ENCODE data around the gene COIL.

Gene COIL

GRCh38 chr17:56937687-56938086 is 23.2 kb downstream of the COIL start:
- no peak for DNase-seq (ENCODE audit: low read depth, low spot score)
- H3K27ac ChIP-seq: peak overlapping the region; percentile 52

GRCh38 chr17:56936697-56937322 is 24.0 kb downstream of the COIL start:
- H3K27ac ChIP-seq: peak overlapping the region; percentile 52
- peak; percentile 56 for DNase-seq (ENCODE audit: low read depth, low spot score)

GRCh38 chr17:56935461-56935860 is 25.4 kb downstream of the COIL start:
- H3K27ac ChIP-seq: no peak overlapping the region
- no peak for DNase-seq (ENCODE audit: low read depth, low spot score)

- peak; percentile 73 for DNase-seq (ENCODE audit: low read depth, low spot score)
- peak overlapping the region; percentile 24 for H3K27ac ChIP-seq
Measured at GRCh38 chr17:56934280-56934679, 26.6 kb downstream of the COIL start.

- no peak for DNase-seq (ENCODE audit: low read depth, low spot score)
- peak overlapping the region; percentile 24 for H3K27ac ChIP-seq
Measured at GRCh38 chr17:56933868-56934267, 27.0 kb downstream of the COIL start.

GRCh38 chr17:56933151-56933745 is 27.6 kb downstream of the COIL start:
- no peak overlapping the region for H3K27ac ChIP-seq
- no peak for DNase-seq (ENCODE audit: low read depth, low spot score)

- no peak for DNase-seq (ENCODE audit: low read depth, low spot score)
- no peak overlapping the region for H3K27ac ChIP-seq
Measured at GRCh38 chr17:56930739-56931337, 30.0 kb downstream of the COIL start.

GRCh38 chr17:56929362-56929969 is 31.4 kb downstream of the COIL start:
- no peak for DNase-seq (ENCODE audit: low read depth, low spot score)
- H3K27ac ChIP-seq: no peak overlapping the region

GRCh38 chr17:56928586-56928985 is 32.3 kb downstream of the COIL start:
- DNase-seq (ENCODE audit: low read depth, low spot score): no peak
- H3K27ac ChIP-seq: no peak overlapping the region

GRCh38 chr17:56926704-56927103 is 34.1 kb downstream of the COIL start:
- DNase-seq (ENCODE audit: low read depth, low spot score): no peak
- H3K27ac ChIP-seq: no peak overlapping the region

- no peak for DNase-seq (ENCODE audit: low read depth, low spot score)
- no peak overlapping the region for H3K27ac ChIP-seq
Measured at GRCh38 chr17:56926270-56926669, 34.6 kb downstream of the COIL start.

- H3K27ac ChIP-seq: no peak overlapping the region
- DNase-seq (ENCODE audit: low read depth, low spot score): no peak
Measured at GRCh38 chr17:56925088-56925487, 35.8 kb downstream of the COIL start.

- DNase-seq (ENCODE audit: low read depth, low spot score): no peak
- H3K27ac ChIP-seq: peak overlapping the region; percentile 49
Measured at GRCh38 chr17:56919717-56920116, 41.1 kb downstream of the COIL start.

GRCh38 chr17:56918916-56919315 is 41.9 kb downstream of the COIL start:
- peak overlapping the region; percentile 49 for H3K27ac ChIP-seq
- DNase-seq (ENCODE audit: low read depth, low spot score): no peak

GRCh38 chr17:56917559-56918296 is 43.1 kb downstream of the COIL start:
- DNase-seq (ENCODE audit: low read depth, low spot score): no peak
- peak overlapping the region; percentile 99 for H3K27ac ChIP-seq

GRCh38 chr17:56914581-56915273 is 46.1 kb downstream of the COIL start:
- DNase-seq (ENCODE audit: low read depth, low spot score): no peak
- peak overlapping the region; percentile 99 for H3K27ac ChIP-seq

- H3K27ac ChIP-seq: peak within 1 kb of the TSS; percentile 99
- DNase-seq (ENCODE audit: low read depth, low spot score): peak; percentile 59
Measured at GRCh38 chr17:56913867-56914580, 46.8 kb downstream of the COIL start, which contains the start of gene TRIM25. Gene TRIM25 (minus strand): TSS chr17:56914049. CDS start chr17:56913988, 61 bp downstream.

- DNase-seq (ENCODE audit: low read depth, low spot score): no peak
- peak overlapping the region; percentile 99 for H3K27ac ChIP-seq
Measured at GRCh38 chr17:56913353-56913866, 47.4 kb downstream of the COIL start.

GRCh38 chr17:56913000-56913311 is 47.9 kb downstream of the COIL start:
- peak overlapping the region; percentile 99 for H3K27ac ChIP-seq
- no peak for DNase-seq (ENCODE audit: low read depth, low spot score)
